Right lobe of liver (tissue), 4 donors: Measurements from ENCODE around the gene ABCB8.

ENCODE experiments used
- CTCF ChIP-seq, 4 donors: fragments of 200-600 bp in 3 of 4; fragments of 450-650 bp in 1 of 4; IDR thresholded peaks; one replicate each; pipeline versions ENCODE4 v1.5.1 to v1.8.0; 2016 to 2022; ENCODE audit warnings: antibody characterized with exemption in 4 of 4, mild to moderate bottlenecking in 2 of 4
- POLR2A ChIP-seq: fragments of 450-650 bp; IDR thresholded peaks from one replicate; pipeline ENCODE4 v1.6.1; 2017; ENCODE audit warnings: antibody characterized with exemption, mild to moderate bottlenecking
- donor health status: DM: no; HTN: no; CAD: no.
- donor health status: DM: no; HTN: no; CAD: no.
- donor health status: DM: no; HTN: yes; CAD: no.

- TF ChIP-seq POLR2A (no peak), CTCF (IDR thresholded peaks at IDR 0.05) (no peak)
Observed at GRCh38 chr7:151069841-151070573, 41.8 kb downstream of the ABCB8 start.
